Stimulated activated CD4-positive, alpha-beta T cell treated with anti-CD3 and anti-CD28 coated beads, TNF-alpha, amount 100 ng/mL, for 1 hour (primary cell): ENCODE results near the gene CCDC91.
"Not testable (repeated sequence)": the region's sequence is repeated elsewhere in the genome, so short reads cannot be mapped to it uniquely, and the experiment has no call there.

ENCODE experiments used
- DNase-seq, 3 donors: peaks; one replicate each; pipeline ENCODE4 v3.0.0-alpha.2; 2020; ENCODE audit warnings: low read depth in 3 of 3, low spot score in 1 of 3

CCDC91 gene

GRCh38 chr12:28231248-28231647, 41.0 kb downstream of the CCDC91 start:
- DNase-seq: no peak

DNA sequence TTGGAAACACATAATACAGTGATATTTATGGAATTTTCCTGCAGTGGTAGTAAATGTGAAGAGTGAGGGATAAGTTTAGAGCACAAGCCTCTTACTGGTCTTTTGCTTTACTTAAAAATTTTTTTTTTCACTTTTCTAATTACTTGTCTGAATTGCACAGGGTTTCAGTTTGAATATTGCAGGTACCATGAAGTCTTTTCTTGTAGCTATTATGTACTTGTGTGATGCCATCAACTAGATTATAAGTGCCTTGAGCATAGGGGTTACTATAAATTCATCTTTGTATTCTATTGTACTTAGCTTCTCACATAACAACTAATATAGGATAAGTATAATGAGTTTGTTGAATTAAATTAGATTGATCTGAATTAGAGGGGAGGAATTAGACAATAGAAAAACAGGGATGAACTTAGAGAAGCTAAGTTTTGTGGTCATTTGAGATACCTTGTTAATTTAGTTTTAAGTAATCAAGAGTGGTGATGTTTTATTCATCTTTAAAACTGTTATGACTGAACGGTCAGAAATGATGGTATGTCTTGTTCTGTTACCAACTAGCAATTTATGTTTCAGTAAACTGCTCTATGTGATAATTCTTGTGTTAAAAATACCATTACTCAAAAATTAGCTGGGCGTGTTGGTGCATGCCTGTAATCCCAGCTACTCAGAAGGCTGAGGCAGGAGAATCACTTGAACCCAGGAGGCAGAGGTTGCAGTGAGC, 42.1 kb downstream of the CCDC91 start:
- DNase-seq: no peak

DNA sequence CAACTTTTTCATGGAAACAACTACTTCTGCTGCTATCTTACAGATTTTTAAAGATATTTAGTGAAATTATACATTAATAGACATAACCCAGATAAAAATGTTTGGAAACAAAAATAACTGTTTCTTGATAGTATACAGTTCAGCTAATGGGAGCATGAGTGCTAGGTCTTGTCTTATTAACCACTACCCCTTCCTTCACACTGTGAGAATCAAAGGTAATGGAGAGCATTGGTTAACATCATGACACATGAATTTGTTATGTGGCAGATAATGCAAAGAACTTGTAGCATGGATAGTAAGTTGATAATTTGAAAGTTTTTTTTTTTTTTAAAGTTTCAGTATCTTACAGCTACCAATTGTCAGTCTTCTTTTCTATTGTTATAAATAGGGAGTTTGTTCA, 44.2 kb downstream of the CCDC91 start:
- DNase-seq: no peak

DNA sequence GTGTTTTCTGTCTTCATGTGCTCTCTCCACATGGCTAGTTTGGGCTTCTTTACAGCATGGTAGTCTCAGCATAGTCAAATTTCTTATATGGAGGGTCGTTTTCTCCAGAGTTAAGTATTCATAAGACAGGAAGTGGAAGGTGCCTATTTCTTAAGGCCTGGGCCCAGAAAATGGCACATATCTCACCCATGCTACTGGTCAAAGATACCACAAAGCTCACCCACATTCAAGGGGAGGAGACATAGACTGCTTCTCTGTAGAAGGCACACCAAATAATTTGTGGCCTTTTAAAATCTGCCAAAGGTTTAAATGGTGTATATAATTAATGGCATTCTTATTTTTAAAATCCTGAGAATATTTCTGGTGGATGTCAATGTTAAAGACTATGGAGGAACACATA, 44.8 kb downstream of the CCDC91 start:
- DNase-seq: no peak

DNA sequence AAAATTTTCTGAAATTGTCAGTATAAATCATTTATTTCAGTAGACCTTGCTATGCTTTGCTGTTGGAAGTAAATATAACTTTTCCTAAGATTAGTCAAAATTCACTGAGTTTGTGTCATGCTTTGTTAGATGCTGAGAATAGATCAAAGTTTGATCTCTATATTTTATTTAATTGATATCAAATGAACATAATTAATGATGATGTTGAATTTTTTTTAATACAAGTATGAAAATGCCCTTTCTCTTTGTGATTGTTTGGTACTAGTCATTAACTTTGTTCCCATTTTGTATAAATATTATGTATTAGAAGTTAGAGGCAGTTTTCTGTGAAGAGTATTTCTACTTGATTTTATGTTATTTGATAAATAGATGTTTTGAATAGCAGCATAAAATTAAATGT, 45.7 kb downstream of the CCDC91 start:
- no peak for DNase-seq

GRCh38 chr12:28237423-28237822, 47.2 kb downstream of the CCDC91 start:
- DNase-seq: no peak

- DNase-seq: no peak
Observed at GRCh38 chr12:28239918-28240317, 49.7 kb downstream of the CCDC91 start.

GRCh38 chr12:28240853-28241252, 50.6 kb downstream of the CCDC91 start:
- DNase-seq: no peak

DNA sequence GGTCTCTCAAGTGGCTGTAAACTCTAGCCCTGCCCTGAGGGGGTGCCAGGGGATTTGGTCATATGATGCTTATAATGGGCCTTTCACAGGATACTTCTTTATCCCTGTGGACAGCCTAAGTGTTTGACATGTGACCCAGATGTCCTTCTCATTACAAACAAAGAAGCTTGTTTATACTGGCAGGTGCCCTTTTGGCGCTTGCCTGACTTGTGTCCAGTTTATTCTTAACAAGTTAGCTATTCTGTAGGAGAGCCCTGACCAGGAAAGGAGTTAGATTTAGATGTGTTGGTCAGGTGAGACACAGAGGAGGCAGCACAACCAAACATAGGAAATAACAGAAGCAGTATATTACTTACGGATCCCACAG, 51.9 kb downstream of the CCDC91 start:
- DNase-seq: no peak

- DNase-seq: no peak
Observed at GRCh38 chr12:28242496-28243309, 52.4 kb downstream of the CCDC91 start.

DNA sequence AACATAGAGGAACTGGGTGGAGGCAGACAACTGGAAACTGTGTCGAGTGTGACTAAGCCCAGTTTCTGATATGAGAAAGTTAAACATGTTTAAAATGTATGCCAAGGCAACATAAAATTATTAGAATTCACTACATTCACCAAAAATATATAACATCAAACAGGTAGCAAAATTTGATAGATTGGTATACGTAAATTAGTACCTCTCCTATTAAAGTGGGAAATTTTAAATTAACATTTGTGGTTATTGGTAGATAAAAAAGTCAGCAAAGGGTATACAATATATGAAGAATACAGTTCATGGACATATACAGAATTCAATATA, 53.0 kb downstream of the CCDC91 start:
- no peak for DNase-seq

- no peak for DNase-seq
Observed at GRCh38 chr12:28247806-28248205, 57.5 kb downstream of the CCDC91 start.

DNA sequence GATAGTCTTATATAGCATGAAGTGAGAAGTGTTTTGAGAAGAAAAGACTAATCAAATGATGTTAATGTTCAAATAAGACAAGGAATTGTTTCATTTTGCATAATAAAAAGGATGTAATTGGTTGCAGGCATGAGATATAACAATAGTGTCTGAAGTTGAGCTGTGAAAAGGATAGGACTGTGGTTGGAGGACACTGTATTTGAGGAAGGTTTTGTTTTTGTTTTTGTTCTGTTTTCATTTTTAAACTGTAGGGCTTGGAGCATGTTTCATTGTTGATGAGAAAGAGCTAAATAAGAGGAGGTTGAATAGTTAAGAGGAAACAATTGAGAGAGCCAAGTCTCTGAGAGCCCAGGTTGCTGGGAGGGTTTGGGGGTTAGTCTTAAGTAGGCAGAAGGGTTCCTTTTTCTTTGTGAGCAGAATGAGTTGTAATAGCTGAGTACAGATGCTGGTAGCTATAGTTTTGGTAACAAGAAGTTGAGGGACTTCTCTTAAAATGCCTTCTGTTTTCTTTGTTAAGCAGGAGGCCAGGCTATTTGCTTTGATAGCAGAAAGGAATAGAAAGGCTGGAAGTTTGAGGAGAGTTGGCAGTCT, 58.4 kb downstream of the CCDC91 start:
- DNase-seq: no peak

- DNase-seq: peak in 1 of 3 donors; percentile 12
Observed at GRCh38 chr12:28253161-28253641, 62.9 kb downstream of the CCDC91 start.

- DNase-seq: no peak
Observed at GRCh38 chr12:28257411-28257810, 67.2 kb downstream of the CCDC91 start.

GRCh38 chr12:28258998-28259397, 68.7 kb downstream of the CCDC91 start:
- DNase-seq: no peak

DNA sequence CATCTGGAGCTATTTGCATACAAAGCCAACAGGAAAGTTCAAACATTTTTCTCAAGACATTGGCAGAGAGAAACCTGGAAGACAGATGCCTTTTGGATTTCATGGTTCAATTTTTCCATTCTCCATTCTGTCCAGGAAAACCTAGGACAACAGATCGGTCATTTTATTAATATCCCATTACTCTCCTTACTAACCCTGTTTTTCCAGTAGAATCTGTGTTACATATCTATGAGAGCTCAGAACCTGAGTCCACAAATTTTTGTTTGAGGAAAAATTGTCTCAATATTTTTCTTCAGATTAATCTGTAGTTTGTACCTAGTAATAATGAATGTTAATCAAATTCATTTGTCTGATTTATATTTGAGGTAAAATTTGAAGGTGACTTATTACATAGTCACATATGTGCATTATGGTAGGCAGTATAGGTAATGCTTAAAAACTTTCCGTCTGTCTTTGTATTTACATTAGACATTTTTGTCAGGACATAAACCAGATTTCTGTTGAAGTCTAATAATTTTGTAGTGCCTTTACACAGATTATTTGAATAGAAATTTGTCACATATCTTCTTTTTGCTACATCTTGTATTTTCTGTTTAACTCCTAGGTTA, 75.3 kb downstream of the CCDC91 start:
- no peak for DNase-seq

- not testable (repeated sequence) for DNase-seq
Observed at GRCh38 chr12:28267920-28268607, 77.8 kb downstream of the CCDC91 start.

- DNase-seq: no peak
Observed at GRCh38 chr12:28268608-28269229, 78.5 kb downstream of the CCDC91 start.

- DNase-seq: no peak
Observed at GRCh38 chr12:28269851-28270250, 79.6 kb downstream of the CCDC91 start.

DNA sequence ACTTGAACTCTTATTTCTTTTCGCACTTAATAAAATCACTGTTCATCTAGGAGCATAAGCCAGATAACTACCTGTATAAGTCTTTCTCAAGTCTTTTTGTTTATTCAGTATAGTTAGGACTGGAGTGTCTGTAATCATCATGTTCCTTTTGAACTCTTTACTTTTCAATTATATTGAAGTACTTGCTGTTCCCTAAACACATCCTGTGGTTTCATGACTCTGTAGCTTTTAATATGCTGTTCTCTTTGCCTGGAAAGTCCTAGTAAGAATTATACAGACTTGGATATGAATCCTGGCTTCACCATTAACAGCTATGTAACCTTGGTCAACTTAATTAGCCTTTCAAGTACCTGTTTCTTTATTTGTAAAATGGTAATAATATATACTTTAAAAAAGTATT, 88.2 kb downstream of the CCDC91 start:
- no peak for DNase-seq
